ENCODE data around the gene EIF4ENIF1.

- TF ChIP-seq CTCF (IDR thresholded peaks at IDR 0.05; ENCODE audit: poor library complexity, severe bottlenecking) = no peak
- TF ChIP-seq EZH2 (IDR thresholded peaks at IDR 0.05; ENCODE audit: borderline replicate concordance, insufficient read depth, low read length, poor library complexity, severe bottlenecking) = no peak
- TF ChIP-seq POLR2AphosphoS5 (IDR thresholded peaks at IDR 0.05) = no peak
- no peak for TF ChIP-seq EP300 (conservative IDR thresholded peaks at IDR 0.05; ENCODE audit: poor library complexity, severe bottlenecking)
Measured at GRCh38 chr22:31488988-31489617, 539 bp downstream of the EIF4ENIF1 start.

All from neural cell (in vitro differentiated cells).